ENCODE data around the gene C17orf75.

DNA sequence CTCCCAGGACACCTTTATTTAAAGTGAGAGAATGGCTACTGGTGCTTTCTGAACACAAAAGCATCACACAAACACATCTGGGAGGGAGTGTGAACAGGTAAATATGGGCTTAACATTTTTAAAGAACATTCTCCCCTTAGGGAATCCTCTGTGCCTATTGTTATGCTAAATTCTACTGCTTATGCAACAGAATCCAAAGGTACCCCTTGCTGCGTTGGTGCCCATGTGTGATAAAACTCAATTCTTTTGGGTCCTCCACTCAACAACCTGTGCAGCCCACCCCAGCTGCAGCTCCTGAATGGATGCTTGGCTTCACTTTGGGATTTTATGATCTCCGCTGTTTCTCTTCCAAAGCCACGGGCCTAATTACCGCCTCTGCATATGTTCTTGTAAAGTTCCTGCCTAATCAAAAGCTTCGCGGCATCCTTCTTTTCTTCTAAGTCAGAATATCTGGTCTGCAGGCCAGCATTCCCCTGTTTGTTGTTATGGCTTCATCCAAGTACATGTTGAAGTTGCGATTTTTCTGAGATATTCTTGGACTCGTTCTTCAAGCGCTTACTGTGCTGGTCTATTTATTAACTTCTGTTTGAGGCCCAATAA, 52.4 kb downstream of the C17orf75 start:
- TF ChIP-seq, protein P1, sequence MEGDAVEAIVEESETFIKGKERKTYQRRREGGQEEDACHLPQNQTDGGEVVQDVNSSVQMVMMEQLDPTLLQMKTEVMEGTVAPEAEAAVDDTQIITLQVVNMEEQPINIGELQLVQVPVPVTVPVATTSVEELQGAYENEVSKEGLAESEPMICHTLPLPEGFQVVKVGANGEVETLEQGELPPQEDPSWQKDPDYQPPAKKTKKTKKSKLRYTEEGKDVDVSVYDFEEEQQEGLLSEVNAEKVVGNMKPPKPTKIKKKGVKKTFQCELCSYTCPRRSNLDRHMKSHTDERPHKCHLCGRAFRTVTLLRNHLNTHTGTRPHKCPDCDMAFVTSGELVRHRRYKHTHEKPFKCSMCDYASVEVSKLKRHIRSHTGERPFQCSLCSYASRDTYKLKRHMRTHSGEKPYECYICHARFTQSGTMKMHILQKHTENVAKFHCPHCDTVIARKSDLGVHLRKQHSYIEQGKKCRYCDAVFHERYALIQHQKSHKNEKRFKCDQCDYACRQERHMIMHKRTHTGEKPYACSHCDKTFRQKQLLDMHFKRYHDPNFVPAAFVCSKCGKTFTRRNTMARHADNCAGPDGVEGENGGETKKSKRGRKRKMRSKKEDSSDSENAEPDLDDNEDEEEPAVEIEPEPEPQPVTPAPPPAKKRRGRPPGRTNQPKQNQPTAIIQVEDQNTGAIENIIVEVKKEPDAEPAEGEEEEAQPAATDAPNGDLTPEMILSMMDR (IDR thresholded peaks at IDR 0.05 in 2 of 3, conservative IDR thresholded peaks at IDR 0.05 in 1 of 3; ENCODE audit: borderline replicate concordance in 1 of 3, insufficient read depth in 1 of 3, low read depth in 2 of 3, low read length in 2 of 3): no peak
- TF ChIP-seq EZH2 (IDR thresholded peaks at IDR 0.05) (no peak), SP1 (IDR thresholded peaks at IDR 0.05; ENCODE audit: low read depth) (no peak), SIN3A (IDR thresholded peaks at IDR 0.05; ENCODE audit: low read depth) (no peak), YY1 (IDR thresholded peaks at IDR 0.05; ENCODE audit: extremely low read depth, insufficient replicate concordance, low read depth, low read length) (no peak), RAD21 (IDR thresholded peaks at IDR 0.05; ENCODE audit: low read depth) (no peak), POLR2A (IDR thresholded peaks at IDR 0.05; ENCODE audit: borderline replicate concordance, extremely low read depth, insufficient read depth, insufficient read length) (no peak)
- TF ChIP-seq, protein P2, sequence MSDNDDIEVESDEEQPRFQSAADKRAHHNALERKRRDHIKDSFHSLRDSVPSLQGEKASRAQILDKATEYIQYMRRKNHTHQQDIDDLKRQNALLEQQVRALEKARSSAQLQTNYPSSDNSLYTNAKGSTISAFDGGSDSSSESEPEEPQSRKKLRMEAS (IDR thresholded peaks at IDR 0.05): no peak

Data from HCT116 (cell line).